SK-MEL-5 (cell line): ENCODE data around the gene EPHA8. TPM values are rescaled to one million over a fixed set of nuclear protein-coding genes. Genes with fewer than 3 reads are reported as not detected.

Source experiments
- DNase-seq: peaks from one replicate; pipeline ENCODE4 v3.0.0-alpha.2; 2016; ENCODE audit warnings: low read depth, low spot score
- in situ Hi-C: cut with HindIII; loops from 2 replicates; pipeline ENCODE4 v1.10.0; 2016; ENCODE audit warnings: low sequenced_read_pairs, high pct_unique_total_duplicates, low pct_unique_long_range_greater_than_20kb
- total RNA-seq: library from RNA; depleted of rRNA; stranded (reverse); fragments of >200 nt; shearing (Covaris generic); gene quantifications from 2 replicates; pipeline ENCODE4 v1.2.3, GENCODE V29; 2014

The EPHA8 gene
- total RNA-seq, 1 experiment from 2014 or later, result not detected

GRCh38 chr1:22531251-22531650 lies 32.0 kb upstream of the EPHA8 start:
- in situ Hi-C loops, result no loop called here
- DNase-seq, result no peak

GRCh38 chr1:22533244-22533895 lies 29.9 kb upstream of the EPHA8 start:
- in situ Hi-C loops, result no loop called here

GRCh38 chr1:22534951-22535350 lies 28.3 kb upstream of the EPHA8 start:
- in situ Hi-C loops, result no loop called here
- no peak for DNase-seq

More at GRCh38 chr1:22533244-22533895, 29.9 kb upstream of the EPHA8 start:
- DNase-seq, result no peak

- DNase-seq, result no peak
- in situ Hi-C loops, result no loop called here
These were observed 27.9 kb upstream of the EPHA8 start for GRCh38 chr1:22535399-22535798.

- DNase-seq, result no peak
- in situ Hi-C loops, result no loop called here
These were observed 26.8 kb upstream of the EPHA8 start for GRCh38 chr1:22536506-22536905.

GRCh38 chr1:22537441-22538139 lies 25.7 kb upstream of the EPHA8 start:
- in situ Hi-C loops, result no loop called here
- no peak for DNase-seq

GRCh38 chr1:22539510-22540118 lies 23.7 kb upstream of the EPHA8 start:
- DNase-seq, result no peak
- in situ Hi-C loops, result no loop called here

- in situ Hi-C loops, result no loop called here
These were observed 23.0 kb upstream of the EPHA8 start for GRCh38 chr1:22540337-22540736.

GRCh38 chr1:22542886-22543285 lies 20.4 kb upstream of the EPHA8 start:
- in situ Hi-C loops, result no loop called here

More at GRCh38 chr1:22540337-22540736, 23.0 kb upstream of the EPHA8 start:
- no peak for DNase-seq

GRCh38 chr1:22543679-22544078 lies 19.6 kb upstream of the EPHA8 start:
- DNase-seq, result no peak
- in situ Hi-C loops, result no loop called here

More at GRCh38 chr1:22542886-22543285, 20.4 kb upstream of the EPHA8 start:
- DNase-seq, result no peak

GRCh38 chr1:22544606-22545005 lies 18.7 kb upstream of the EPHA8 start:
- DNase-seq, result no peak
- in situ Hi-C loops, result no loop called here

GRCh38 chr1:22545141-22545540 lies 18.1 kb upstream of the EPHA8 start:
- no peak for DNase-seq
- in situ Hi-C loops, result no loop called here

GRCh38 chr1:22547186-22547817 lies 16.0 kb upstream of the EPHA8 start:
- in situ Hi-C loops, result no loop called here
- no peak for DNase-seq

- in situ Hi-C loops, result no loop called here
- no peak for DNase-seq
These were observed 15.3 kb upstream of the EPHA8 start for GRCh38 chr1:22547818-22548462.

GRCh38 chr1:22550021-22550420 lies 13.3 kb upstream of the EPHA8 start:
- in situ Hi-C loops, result no loop called here
- DNase-seq, result no peak

GRCh38 chr1:22551591-22551990 lies 11.7 kb upstream of the EPHA8 start:
- in situ Hi-C loops, result no loop called here
- DNase-seq, result no peak

- no peak for DNase-seq
- in situ Hi-C loops, result no loop called here
These were observed 11.3 kb upstream of the EPHA8 start for GRCh38 chr1:22552021-22552420.
